Prostate gland (tissue), 2 donors: Measurements from ENCODE around the gene SMAD7. TPM values are rescaled to one million over a fixed set of nuclear protein-coding genes. Genes with fewer than 3 reads are reported as not detected.

Experiments used
- DNase-seq: peaks from one replicate; pipeline ENCODE4 v3.0.0-alpha.2; 2019; ENCODE audit warnings: low spot score
- H3K27ac ChIP-seq, 2 donors: fragments of 200-600 bp; sonication (generic); 2 replicates each; pipeline ENCODE4 v1.5.1; 2017 to 2019
- H3K27me3 ChIP-seq: fragments of 200-600 bp; sonication (generic); replicated peaks from 2 replicates; pipeline ENCODE4 v1.5.1; 2019; ENCODE audit not compliant: insufficient read depth
- H3K36me3 ChIP-seq, 2 donors: fragments of 200-600 bp; sonication (generic); 1 replicate in 1 of 2; 2 replicates in 1 of 2; pipeline versions ENCODE4 v1.5.1 to v1.8.1; 2017 to 2019
- H3K4me1 ChIP-seq: fragments of 200-600 bp; sonication (generic); replicated peaks from 2 replicates; pipeline ENCODE4 v1.5.1; 2019
- H3K4me3 ChIP-seq, 2 donors: fragments of 200-600 bp; sonication (generic); 2 replicates each; pipeline ENCODE4 v1.5.1; 2017 to 2019
- H3K9me3 ChIP-seq: fragments of 200-600 bp; sonication (generic); 2 replicates; pipeline ENCODE4 v1.5.1; 2017
- CTCF ChIP-seq, 4 experiments: fragments of 200-600 bp in 2 of 4; fragments of 450-650 bp in 2 of 4; sonication (generic) in 2 of 4; IDR thresholded peaks; 1 replicate in 3 of 4; 2 replicates in 1 of 4; pipeline ENCODE4 v1.5.1; 2016 to 2019; ENCODE audit warnings: antibody characterized with exemption in 4 of 4, mild to moderate bottlenecking in 2 of 4, moderate library complexity in 2 of 4
- POLR2A ChIP-seq: fragments of 450-650 bp; IDR thresholded peaks from one replicate; pipeline ENCODE4 v1.6.1; 2016; ENCODE audit warnings: antibody characterized with exemption, mild to moderate bottlenecking
- POLR2AphosphoS5 ChIP-seq: sonication (generic); formaldehyde crosslinking; IDR thresholded peaks from one replicate; pipeline ENCODE4 v1.6.1; 2017; ENCODE audit warnings: antibody characterized with exemption
- WGBS: methylation state at CpG from one replicate; pipeline ENCODE4 v1.1.5; 2018; 5-methylcytosine and 5-hydroxymethylcytosine counted together
- intact Hi-C: fragments of 100-400 bp; cut with DNase I; formaldehyde crosslinking; loops from one replicate; pipeline ENCODE4 v1.14.2; 2022
- total RNA-seq, 2 donors: library from RNA; depleted of rRNA; stranded (reverse); fragments of >200 nt; gene quantifications; one replicate each; pipeline ENCODE4 v1.1.0, GENCODE V29; 2016

The SMAD7 gene
- total RNA-seq, 2 donors from 2014 or later, result 29.3 to 31.0 TPM

DNA sequence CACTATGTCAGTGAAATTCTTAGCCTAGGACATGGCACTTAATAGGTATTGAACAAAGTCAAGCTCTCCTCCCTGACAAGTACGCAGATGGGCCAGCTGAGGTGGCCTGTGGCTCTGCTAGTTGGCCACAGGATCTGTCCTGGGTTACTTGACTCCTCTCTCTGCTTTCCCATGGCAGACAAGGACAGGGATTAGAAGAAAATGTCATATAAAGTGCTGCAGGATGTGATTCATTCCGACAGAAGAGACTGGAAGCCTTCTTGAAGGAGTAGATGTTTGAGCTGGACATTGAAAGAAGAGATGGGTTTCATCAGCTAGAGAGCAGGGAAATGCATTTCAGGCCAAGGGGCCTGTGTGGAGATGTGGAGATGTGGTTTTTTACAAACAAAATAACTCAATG is 46.7 kb downstream of the SMAD7 start:
- H3K4me3 ChIP-seq, result no peak overlapping the region
- TF ChIP-seq POLR2A (no peak), POLR2AphosphoS5 (no peak), CTCF (IDR thresholded peaks at IDR 0.05) (no peak)
- no peak overlapping the region for H3K27ac ChIP-seq
- no peaks in the 10 kb centered on the region for H3K36me3 ChIP-seq
- 89% methylated on average over 2 of the region's 2 CpGs for WGBS
- no peaks in the 10 kb centered on the region for H3K27me3 ChIP-seq
- H3K4me1 ChIP-seq, result no peaks in the 10 kb centered on the region
- DNase-seq, result no peak
- intact Hi-C loops, result no loop called here
- no peaks in the 10 kb centered on the region for H3K9me3 ChIP-seq

GRCh38 chr18:48902856-48903601 is 47.7 kb downstream of the SMAD7 start:
- Histone ChIP-seq H3K36me3 (no peaks in the 10 kb centered on the region), H3K4me3 (no peak overlapping the region), H3K4me1 (no peaks in the 10 kb centered on the region), H3K27me3 (no peaks in the 10 kb centered on the region), H3K9me3 (no peaks in the 10 kb centered on the region), H3K27ac (no peak overlapping the region)
- 93% methylated on average over 8 of the region's 8 CpGs for WGBS
- TF ChIP-seq CTCF (IDR thresholded peaks at IDR 0.05) (no peak), POLR2A (no peak)
- intact Hi-C loops, result no loop called here
- DNase-seq, result no peak

- Histone ChIP-seq H3K27ac (peak overlapping the region; percentile 28 to 63), H3K27me3 (no peaks in the 10 kb centered on the region), H3K4me3 (no peak overlapping the region), H3K4me1 (no peaks in the 10 kb centered on the region), H3K36me3 (no peaks in the 10 kb centered on the region), H3K9me3 (no peaks in the 10 kb centered on the region)
- DNase-seq, result peak; percentile 56
- intact Hi-C loops, result no loop called here
- WGBS, result 31% methylated on average over 27 of the region's 27 CpGs
- peak; percentile 47 for TF ChIP-seq POLR2AphosphoS5
- TF ChIP-seq CTCF (IDR thresholded peaks at IDR 0.05), result no peak
These were observed 48.5 kb downstream of the SMAD7 start for GRCh38 chr18:48902023-48902855.

GRCh38 chr18:48901145-48902022 is 49.4 kb downstream of the SMAD7 start:
- H3K4me1 ChIP-seq, result no peaks in the 10 kb centered on the region
- no peaks in the 10 kb centered on the region for H3K9me3 ChIP-seq
- intact Hi-C loops, result no loop called here
- H3K4me3 ChIP-seq, result no peak overlapping the region
- whole genome bisulfite sequencing, result 35% methylated on average over 4 of the region's 4 CpGs
- no peaks in the 10 kb centered on the region for H3K36me3 ChIP-seq
- H3K27ac ChIP-seq, result peak overlapping the region; percentile 28 to 63
- TF ChIP-seq POLR2A (no peak), CTCF (IDR thresholded peaks at IDR 0.05) (no peak), POLR2AphosphoS5 (no peak)
- no peak for DNase-seq
- no peaks in the 10 kb centered on the region for H3K27me3 ChIP-seq
